Measurements from ENCODE around the gene RPS24.

Gene RPS24

DNA sequence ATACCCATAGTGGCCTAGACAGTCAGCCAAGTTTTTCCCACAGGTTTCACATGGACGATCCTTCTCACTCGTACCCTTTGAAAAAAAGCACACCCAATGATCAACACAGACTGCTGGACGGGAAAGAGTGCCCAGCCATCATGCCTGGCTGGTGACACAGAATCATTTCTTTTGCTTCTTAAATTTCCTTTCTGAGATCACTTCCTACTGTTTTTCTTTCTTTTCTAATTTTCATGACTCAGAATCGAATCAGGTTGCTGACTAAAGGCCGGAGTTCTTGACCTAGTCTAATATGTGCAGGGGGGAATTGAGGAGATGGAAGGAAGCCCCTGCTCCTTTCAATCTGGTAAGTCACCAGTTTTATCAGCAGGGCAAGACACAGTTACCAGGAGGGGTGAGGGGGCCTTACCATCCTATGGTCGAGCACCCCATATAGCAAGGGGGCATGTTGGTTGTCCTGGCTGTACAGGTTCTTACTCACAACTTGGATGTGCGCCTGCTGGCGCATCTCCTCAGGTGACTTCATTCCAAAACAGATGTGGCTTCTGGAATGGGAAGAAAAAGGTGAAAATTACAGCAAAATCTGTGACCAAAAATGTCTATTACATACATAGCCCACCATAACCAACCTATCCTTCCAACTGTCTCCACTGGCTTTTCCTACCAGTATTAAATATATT lies 7.8 kb upstream of the RPS24 start:
- peak overlapping the region; percentile 92 for H3K27ac ChIP-seq
- no peak for DNase-seq (ENCODE audit: low read depth, low spot score)

DNA sequence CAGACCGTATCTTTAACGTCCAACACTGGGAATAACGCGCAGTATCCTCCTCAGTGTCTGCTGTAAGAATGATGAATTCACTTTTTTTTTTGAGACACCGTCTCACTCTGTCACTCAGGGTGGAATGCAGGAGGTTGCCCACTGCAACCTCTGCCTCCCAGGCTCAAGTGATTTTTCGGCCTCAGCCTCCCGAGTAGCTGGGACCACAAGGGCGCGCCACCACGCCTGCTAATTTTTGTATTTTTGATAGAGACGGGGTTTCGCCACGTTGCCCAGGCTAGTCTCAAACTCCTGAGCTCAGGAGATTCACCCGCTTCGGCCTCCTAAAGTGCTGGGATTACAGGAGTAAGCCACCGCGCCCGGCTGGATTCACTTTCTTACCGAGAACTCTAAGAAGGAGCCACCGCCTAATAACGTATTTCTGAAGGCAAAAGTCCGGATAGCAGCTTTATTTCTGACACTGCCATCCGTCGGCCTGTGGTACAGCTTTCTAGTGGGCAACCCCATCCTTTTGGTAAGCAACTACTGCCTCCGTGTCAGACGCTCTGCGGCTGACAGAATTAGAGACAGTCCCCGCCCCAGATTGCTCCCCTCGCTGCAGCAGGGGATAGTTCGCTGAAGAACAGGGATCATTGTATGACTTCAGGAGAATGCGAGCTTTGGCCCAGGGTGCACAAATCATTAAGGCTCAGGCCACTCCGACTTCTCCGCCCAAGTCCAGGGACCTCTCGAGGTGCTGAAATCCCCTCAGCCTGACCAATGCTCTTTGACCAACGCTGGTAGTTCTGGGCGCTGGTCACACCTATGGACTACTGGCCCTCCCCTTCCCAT lies 5.0 kb upstream of the RPS24 start:
- H3K27ac ChIP-seq, result peak overlapping the region; percentile 59
- DNase-seq (ENCODE audit: low read depth, low spot score), result no peak

DNA sequence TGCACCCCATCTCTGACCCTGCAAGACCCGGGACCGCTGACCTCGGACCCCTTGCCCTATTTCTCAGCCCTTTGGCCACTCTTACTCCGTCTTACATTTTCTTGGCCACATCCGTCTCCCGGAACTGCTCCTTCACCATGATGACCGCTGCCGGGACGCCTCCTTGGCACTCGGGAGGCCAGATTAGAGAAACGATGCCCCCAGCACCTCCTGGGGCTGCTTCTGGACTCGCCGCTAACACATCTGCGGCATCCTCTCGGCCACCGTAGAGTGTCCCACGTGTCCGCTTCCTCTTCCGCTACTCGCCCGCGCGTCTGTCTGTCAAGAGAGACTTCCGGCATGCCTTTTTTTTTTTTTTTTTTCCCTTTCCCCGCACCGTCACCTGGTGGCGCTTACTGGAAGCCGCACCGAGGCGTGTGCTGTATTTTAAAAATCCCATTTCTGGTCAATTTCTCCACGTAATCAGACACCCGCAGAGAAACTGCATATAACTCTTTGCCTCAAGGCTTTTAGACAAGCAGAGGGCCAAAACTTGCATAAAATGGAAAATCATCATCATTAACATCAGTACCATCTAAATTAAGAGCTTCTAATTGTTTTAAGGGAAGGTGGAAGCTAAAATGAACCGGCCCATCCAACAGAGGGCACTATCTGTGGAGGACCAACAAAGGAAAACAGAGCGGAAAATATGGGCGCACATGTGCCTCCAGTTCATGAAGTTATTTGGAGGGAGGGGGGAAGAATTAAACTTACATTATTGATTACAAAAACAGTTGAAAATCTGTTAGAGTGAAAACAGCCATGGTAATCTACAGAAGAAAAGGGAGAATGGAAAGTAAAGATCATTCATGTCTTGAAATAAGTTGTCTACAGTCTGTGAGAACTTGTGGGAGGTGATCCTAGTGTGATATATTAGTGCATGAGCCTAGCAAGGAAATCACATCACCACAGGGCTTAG lies 4.1 kb upstream of the RPS24 start, which contains the start of gene POLR3A:
POLR3A (minus strand) TSS at position 247 of the 958 bp plus-strand sequence; CDS start at position 139, 108 bp downstream.
- peak; percentile 97 for DNase-seq (ENCODE audit: low read depth, low spot score)
- peak within 1 kb of the TSS; percentile 59 for H3K27ac ChIP-seq

DNA sequence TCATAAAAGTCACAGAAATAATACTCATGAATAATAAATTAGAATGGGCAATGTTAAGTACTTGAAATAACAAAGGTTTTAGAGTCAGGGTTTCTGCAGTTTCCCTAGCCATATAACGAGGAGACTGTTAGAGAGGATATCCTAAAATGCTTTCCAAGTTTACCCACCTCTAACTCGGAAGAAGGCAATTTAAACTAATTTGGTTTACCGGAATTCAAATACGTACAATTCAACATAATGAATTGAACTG lies 351 bp upstream of the RPS24 start:
- no peak for DNase-seq (ENCODE audit: low read depth, low spot score)
- H3K27ac ChIP-seq, result peak overlapping the region; percentile 83

DNA sequence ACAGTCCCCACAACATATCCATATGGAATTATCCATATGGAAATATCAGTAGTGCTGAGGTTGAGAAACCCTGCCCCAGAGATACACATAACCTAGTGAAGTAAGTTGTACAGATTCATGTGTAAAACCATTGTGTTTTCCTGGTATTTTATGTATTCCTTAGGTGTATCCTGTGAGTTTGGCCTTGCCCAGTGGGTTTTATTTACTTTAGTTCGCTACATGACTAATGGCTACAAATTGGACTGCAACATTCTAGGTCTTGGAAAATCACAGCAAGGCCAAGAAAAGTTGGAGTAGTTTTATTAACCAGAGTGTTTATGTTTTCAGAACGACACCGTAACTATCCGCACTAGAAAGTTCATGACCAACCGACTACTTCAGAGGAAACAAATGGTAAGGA lies 1.4 kb downstream of the RPS24 start:
- DNase-seq (ENCODE audit: low read depth, low spot score), result no peak
- H3K27ac ChIP-seq, result peak overlapping the region; percentile 83

DNA sequence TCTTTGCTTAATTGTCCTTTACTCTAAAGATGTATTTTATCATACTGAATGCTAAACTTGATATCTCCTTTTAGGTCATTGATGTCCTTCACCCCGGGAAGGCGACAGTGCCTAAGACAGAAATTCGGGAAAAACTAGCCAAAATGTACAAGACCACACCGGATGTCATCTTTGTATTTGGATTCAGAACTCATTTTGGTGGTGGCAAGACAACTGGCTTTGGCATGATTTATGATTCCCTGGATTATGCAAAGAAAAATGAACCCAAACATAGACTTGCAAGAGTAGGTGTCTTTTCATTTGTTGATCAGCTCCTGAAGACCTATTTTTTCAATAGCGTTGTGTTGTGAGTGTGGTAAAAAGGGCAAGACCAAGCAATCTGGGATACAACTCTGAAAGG lies 1.8 kb downstream of the RPS24 start:
- no peak for DNase-seq (ENCODE audit: low read depth, low spot score)
- peak overlapping the region; percentile 83 for H3K27ac ChIP-seq

DNA sequence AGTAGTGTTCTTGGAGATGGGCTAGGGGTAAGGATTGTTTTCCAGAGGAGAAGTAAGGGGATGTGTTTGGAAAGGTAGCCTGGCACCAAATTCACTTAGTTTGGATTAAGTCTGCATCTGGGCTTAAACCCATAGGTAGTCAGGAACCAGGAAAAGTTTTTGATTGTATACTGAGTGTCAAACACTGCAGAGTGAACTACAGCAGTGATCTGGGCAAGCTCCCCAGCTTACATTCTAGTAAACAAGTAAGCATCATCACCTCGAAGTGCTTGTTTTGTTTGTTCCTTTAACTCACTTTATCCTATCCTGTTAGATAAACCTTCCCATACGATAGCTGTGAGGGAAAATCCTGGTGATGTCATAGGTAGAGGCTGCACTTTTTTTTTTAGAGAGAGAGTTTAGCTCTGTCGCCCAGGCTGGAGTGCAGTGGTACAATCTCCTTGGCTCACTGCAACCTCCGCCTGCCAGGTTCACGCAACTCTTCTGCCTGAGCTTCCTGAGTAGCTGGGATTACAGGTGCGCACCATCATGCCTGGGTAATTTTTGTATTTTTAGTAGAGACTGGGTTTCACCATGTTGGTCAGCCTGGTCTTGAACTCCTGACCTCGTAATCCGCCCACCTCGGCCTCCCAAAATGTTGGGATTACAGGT lies 2.4 kb downstream of the RPS24 start:
- peak overlapping the region; percentile 83 for H3K27ac ChIP-seq
- DNase-seq (ENCODE audit: low read depth, low spot score), result no peak

DNA sequence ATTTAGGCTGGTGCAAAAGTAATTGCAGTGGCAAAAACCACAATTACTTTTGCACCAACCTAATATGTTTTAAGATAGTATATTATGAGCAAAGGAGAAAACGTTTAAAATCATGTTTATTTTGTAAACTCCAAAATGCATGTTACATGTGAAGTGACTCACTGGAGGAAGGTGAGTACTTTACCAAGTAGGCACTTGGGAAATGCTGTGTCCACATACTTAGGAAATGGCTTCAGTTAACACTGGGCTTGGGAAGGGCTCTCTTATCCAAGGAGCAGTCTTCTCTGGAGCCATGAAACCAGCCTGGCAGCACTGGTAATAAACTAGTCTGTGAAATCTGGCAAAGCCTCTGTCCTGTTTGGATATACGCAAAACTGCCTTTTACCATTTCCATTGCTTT lies 4.4 kb downstream of the RPS24 start:
- peak overlapping the region; percentile 83 for H3K27ac ChIP-seq
- no peak for DNase-seq (ENCODE audit: low read depth, low spot score)

DNA sequence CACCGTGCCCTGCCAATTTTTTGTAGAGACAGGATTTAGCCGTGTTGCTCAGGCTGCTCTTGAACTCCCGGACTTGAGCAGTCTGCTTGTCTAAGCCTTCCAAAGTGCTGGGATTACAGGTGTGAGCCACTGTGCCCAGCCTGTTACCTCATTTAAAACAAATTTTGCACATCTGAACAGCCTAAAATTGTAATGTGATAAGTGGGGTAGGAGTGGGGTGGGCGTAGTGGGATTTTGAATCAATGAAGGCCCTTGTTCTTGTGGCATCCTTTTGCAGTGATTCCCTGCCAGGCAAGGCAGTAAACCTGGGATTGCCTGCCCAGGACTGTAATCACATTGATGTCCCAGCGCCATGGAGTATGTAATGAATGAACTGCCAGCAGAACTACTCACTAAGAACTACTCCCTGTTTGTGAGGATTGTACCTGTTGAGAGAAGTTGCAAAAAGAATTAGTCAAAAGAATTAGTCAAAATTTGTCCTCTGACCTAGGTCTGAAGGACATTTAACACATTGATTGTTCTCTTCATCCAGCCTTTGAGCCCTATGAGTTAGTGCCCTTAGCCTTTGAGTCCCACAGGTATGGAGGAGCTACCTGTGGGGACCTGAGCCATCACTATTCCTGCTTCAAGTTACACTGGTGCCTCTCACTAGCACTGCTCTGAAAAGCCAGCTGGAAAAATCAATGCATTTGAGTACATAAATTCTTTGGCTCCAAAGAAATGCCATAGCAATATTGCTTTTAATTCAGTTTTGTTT lies 5.3 kb downstream of the RPS24 start:
- DNase-seq (ENCODE audit: low read depth, low spot score), result no peak
- H3K27ac ChIP-seq, result peak overlapping the region; percentile 83

DNA sequence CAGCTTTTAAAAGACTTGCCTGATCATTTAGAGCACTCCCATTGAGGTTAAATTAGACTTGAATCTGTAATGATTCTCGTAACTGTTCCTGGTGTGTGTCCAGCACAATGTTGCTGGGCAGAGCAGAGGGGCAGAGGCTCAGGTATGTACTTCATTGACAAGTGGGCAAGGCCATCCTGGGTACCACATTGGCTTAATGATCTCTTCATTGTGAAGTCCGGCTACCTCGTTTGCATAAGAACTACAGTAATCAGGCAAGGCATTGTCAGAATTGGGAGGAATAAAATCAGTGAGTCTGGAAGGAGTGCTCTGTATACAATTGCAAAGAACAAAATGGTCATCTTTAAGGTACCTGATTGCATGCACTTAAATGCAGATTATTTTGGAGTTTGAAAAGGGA lies 6.1 kb downstream of the RPS24 start:
- H3K27ac ChIP-seq, result no peak overlapping the region
- no peak for DNase-seq (ENCODE audit: low read depth, low spot score)

DNA sequence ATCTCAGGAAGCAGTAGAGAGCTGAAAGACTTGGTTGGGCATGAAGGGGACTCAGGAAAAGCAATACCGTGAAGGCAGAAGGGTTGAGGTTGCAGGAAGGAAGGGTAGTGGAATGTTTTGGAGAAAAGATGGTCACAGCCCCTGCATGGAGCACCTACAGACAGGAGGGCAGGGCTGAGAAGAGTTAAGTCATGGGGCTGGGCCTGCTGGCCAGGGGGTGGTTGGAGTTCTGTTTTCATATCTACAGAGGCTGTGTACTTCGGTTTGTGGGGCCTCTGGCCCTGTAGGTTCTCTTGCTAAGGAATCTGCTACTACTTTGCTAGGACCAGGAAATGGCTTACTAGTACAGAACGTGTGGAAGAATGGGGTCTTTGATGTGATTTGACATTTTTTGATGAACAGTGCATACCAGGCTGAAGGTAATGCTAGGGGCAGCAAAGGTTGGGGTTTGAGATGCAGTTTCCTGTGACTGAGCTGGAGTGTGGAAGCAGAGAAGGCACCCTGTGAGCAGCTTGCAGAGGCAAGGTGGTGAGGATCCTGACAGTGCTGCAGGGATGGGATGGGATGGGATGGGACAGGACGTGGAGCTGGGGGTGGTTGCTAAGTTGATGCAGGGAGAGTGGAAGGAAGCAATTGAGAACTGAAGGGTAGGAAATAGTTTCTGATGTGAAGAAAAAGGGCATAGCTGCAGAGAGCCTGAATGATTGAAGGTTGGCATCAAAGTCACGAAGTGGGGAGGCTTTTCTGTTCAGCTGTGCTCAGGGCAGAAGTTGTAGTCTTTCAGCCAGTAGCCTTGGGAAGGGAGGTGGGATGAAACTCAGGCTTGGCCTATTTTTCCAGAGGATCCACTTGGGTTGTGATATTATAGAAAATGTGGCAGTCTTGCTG lies 7.8 kb downstream of the RPS24 start:
- no peak overlapping the region for H3K27ac ChIP-seq

DNA sequence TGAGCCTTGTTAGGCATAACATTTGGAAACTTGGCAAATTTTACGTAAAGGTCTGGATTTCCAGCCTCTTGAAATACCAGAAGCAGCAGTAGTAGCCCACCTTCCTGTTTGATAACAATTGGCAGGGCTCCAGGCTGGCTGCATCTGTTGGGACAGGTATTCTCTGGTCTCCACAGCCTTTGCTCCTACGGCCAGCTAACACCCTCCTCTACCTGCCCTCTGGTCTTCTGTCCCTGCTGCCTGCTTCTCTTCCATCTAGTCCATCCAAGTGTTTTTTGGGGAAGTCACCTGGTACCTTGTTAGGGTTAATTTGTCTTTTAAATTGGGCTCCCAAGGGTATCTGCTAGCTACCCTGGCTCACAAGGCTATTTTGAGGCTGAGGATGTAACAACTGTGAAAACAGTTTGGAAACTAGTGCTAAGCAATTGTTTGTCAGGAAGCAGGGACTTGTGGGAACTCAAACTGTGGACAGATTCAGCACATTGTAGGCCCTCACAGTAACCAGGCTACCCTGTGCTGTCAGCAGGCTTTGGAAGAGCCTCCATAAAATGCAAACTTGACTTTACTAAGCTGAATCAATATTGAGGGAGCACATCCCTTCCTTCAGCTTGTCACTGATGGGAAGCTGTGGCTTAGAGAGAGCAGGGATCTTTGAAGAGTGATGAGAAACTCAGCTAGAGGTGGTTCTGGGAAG lies 8.5 kb downstream of the RPS24 start:
- DNase-seq (ENCODE audit: low read depth, low spot score), result no peak
- no peak overlapping the region for H3K27ac ChIP-seq

More for the DNA sequence above, 7.8 kb downstream of the RPS24 start:
- no peak for DNase-seq (ENCODE audit: low read depth, low spot score)

DNA sequence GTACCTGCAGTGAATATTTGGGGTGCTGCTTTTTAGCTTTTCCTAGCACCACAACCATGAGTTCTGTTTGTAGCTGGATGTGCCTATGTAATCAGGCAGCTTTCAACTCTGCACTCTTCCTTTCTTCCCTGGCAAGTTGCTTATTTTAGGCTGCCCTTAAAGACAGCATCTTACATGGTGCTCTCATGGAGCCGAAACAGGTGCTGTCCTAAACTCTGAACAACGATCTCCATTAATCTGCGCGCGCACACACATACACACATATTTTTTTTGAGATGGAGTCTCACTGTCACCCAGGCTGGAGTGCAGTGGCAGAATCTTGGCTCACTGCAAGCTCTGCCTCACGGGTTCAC lies 9.1 kb downstream of the RPS24 start:
- no peak overlapping the region for H3K27ac ChIP-seq
- no peak for DNase-seq (ENCODE audit: low read depth, low spot score)

DNA sequence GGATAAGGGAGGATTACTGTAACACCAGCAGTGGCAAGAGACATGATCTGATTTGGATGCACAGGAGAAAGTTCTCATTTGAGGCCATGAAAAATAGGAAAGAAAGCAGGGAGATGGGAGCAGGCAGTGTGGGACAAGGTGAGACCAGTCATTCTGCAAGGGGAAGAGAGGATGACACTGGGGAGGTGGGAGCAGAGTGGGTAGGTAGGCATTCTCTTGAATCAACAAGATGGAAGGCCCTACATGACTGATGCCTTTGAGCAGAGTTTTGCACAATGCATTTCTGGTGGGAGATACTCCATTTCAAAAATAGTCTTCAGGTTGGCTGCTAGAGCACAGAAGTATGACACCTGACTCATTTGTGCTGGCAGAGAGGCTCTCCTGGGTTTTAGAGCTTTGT lies 10.5 kb downstream of the RPS24 start:
- no peak for DNase-seq (ENCODE audit: low read depth, low spot score)
- no peak overlapping the region for H3K27ac ChIP-seq

DNA sequence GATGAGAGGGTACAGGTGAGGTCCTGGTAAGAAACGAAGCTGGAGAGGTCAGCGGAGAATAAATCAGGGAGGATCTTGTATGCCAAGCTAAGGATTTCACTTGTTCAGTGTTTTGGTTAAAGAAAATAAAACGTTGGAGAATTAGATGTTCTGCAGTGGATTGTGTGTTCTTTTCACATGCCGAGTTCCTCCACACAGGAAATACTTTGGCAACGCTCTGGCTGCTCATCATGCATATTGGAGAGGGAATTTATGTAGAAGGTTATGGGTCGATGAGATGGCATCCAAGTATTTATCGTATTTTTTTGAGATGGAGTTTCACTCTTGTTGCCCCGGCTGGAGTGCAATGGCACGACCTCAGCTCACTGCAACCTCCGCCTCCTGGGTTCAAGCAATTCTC lies 11.0 kb downstream of the RPS24 start:
- no peak overlapping the region for H3K27ac ChIP-seq
- DNase-seq (ENCODE audit: low read depth, low spot score), result no peak

DNA sequence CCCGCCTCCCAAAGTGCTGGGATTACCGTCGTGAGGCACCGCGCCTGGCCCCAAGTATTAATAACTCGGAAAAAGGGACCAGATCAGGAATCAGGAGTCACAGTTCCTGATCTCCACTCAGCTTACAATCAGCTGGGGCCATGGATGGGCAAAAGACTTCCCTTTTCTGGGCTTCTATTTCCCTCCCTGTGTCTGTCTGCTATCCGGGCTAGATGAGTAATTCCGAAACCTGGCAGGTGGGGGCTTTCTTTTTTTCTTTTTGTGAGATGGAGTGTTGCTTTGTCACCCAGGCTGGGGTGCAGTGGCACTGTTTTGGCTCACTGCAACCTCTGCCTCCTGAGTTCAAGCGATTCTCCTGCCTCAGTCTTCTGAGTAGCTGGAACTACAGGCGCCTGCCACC lies 11.6 kb downstream of the RPS24 start:
- no peak for DNase-seq (ENCODE audit: low read depth, low spot score)
- H3K27ac ChIP-seq, result no peak overlapping the region

DNA sequence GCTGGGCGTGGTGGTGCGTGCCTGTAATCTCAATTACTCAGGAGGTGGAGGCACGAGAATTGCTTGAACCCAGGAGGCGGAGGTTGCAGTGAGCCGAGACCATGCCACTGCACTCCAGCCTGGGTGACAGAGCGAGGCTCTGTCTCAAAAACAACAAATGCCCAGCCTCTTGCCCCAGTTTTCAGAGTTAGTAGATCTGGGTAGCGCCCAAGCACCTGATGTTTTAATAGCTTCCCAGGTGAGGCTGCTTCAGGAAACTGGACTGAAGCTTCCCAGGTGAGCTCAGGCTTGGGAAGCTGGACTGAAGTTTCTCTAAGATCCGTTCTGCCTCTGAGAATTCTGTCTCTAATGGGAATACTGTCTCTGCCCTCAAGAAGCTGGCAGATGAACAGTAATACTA lies 12.2 kb downstream of the RPS24 start:
- DNase-seq (ENCODE audit: low read depth, low spot score), result no peak
- no peak overlapping the region for H3K27ac ChIP-seq

DNA sequence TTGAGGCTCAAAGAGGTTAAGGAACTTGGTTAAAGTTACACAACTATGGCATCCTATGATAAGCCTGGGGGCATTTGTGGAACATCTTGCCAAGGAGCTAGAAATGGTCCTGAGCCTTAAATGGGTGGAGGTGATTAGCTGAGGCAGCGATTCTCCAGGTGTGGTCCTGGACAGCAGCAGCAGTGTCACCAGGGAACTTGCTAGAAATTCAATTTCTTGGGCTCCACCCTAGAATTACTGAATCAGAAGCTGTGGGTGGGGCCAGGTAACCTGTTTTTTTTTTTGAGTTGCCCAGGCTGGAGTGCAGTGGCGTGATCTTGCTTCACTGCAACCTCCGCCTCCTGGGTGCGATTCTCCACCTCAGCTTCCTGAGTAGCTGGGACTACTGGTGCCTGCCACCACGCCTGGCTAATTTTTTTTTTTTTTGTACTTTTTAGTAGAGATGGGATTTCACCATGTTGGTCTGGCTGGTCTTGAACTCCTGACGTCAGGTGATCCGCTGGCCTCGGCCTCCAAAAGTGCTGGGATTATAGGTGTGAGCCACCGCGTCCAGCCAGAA lies 13.1 kb downstream of the RPS24 start:
- DNase-seq (ENCODE audit: low read depth, low spot score), result no peak
- H3K27ac ChIP-seq, result no peak overlapping the region
